CD4-positive, alpha-beta T cell treated with Interleukin-1 beta for 1 hour (primary cell): Measurements from ENCODE around the gene IER2.
"Not testable (repeated sequence)": the region's sequence is repeated elsewhere in the genome, so short reads cannot be mapped to it uniquely, and the experiment has no call there.

Experiments used
- DNase-seq, 2 donors: peaks; one replicate each; pipeline ENCODE4 v3.0.0-alpha.2; 2020 to 2022

IER2 gene

GRCh38 chr19:13146763-13147563 lies 3.2 kb upstream of the IER2 start:
- peak in 1 of 2 donors; percentile 55 for DNase-seq

- DNase-seq = not testable (repeated sequence)
These were observed 1.0 kb upstream of the IER2 start for GRCh38 chr19:13149173-13149627.

GRCh38 chr19:13149628-13150186 lies 504 bp upstream of the IER2 start:
- DNase-seq = peak in 1 of 2 donors; percentile 12

GRCh38 chr19:13150931-13151604 lies 857 bp downstream of the IER2 start:
- DNase-seq = peak; percentile 36 to 39

- DNase-seq = peak; percentile 97
These were observed 1.6 kb downstream of the IER2 start for GRCh38 chr19:13151605-13152355.

GRCh38 chr19:13152356-13152973 lies 2.3 kb downstream of the IER2 start:
- no peak for DNase-seq

- DNase-seq = peak; percentile 96 to 99
These were observed 2.9 kb downstream of the IER2 start for GRCh38 chr19:13152974-13153568.

GRCh38 chr19:13153569-13154240 lies 3.5 kb downstream of the IER2 start:
- DNase-seq = no peak

- DNase-seq = peak; percentile 56 to 80
These were observed 4.1 kb downstream of the IER2 start for GRCh38 chr19:13154241-13154778.

GRCh38 chr19:13154911-13155471 lies 4.8 kb downstream of the IER2 start:
- peak; percentile 86 to 90 for DNase-seq

GRCh38 chr19:13155472-13156359 lies 5.5 kb downstream of the IER2 start:
- peak; percentile 88 to 92 for DNase-seq

- DNase-seq = no peak
These were observed 9.5 kb downstream of the IER2 start for GRCh38 chr19:13159713-13160112.

- no peak for DNase-seq
These were observed 10.3 kb downstream of the IER2 start for GRCh38 chr19:13160557-13160956.

- DNase-seq = peak; percentile 87
These were observed 12.8 kb downstream of the IER2 start for GRCh38 chr19:13162724-13163608.

GRCh38 chr19:13163609-13164342 lies 13.6 kb downstream of the IER2 start:
- peak; percentile 35 to 44 for DNase-seq

GRCh38 chr19:13164343-13165161 lies 14.3 kb downstream of the IER2 start:
- peak; percentile 41 to 48 for DNase-seq
